ENCODE measurements around the gene VPS37C.

Gene VPS37C

DNA sequence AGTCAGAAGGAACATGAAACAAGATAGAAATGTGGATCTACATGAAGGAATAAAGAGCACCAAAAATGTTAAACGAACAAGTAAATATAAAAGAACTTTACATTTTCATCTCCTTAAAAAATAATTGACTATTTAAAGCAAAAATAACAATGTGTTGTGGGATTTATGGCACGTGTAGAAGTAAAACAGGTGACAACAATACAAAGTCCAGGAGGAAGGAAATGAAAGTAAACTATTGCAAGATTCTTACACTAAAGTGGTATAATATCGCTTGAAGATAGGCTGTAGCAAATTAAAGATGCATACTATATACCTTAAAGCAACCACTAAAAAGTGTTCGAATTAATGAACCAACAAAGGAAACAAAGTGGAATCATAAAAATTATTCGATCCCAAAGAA lies 5.5 kb downstream of the VPS37C start:
- TF ChIP-seq, protein P1, sequence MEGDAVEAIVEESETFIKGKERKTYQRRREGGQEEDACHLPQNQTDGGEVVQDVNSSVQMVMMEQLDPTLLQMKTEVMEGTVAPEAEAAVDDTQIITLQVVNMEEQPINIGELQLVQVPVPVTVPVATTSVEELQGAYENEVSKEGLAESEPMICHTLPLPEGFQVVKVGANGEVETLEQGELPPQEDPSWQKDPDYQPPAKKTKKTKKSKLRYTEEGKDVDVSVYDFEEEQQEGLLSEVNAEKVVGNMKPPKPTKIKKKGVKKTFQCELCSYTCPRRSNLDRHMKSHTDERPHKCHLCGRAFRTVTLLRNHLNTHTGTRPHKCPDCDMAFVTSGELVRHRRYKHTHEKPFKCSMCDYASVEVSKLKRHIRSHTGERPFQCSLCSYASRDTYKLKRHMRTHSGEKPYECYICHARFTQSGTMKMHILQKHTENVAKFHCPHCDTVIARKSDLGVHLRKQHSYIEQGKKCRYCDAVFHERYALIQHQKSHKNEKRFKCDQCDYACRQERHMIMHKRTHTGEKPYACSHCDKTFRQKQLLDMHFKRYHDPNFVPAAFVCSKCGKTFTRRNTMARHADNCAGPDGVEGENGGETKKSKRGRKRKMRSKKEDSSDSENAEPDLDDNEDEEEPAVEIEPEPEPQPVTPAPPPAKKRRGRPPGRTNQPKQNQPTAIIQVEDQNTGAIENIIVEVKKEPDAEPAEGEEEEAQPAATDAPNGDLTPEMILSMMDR (IDR thresholded peaks at IDR 0.05; ENCODE audit: borderline replicate concordance, insufficient read depth, low read depth, low read length), result no peak
- H3K4me3 ChIP-seq (ENCODE audit: low read depth, low read length), result no peak overlapping the region

DNA sequence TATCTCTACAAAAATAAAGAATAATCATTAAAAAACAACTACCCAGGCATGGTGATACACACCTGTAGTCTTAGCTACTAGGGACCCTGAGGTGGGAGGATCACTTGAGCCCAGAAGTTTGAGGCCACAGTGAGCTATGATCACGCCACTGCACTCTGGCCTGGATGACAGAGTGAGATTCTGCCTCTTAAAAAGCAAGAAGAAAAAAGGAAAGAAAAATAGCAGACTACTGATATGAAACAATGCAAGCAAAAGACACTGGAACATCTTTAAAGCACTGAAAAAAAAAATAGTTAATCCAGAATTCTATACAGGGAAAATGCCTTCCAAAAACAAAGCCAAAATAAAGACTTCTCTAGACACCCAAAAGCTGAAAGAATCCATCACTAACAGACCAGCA lies 5.9 kb downstream of the VPS37C start:
- no peak overlapping the region for H3K4me3 ChIP-seq (ENCODE audit: low read depth, low read length)
- TF ChIP-seq, protein P1 (IDR thresholded peaks at IDR 0.05; ENCODE audit: borderline replicate concordance, insufficient read depth, low read depth, low read length), result no peak

DNA sequence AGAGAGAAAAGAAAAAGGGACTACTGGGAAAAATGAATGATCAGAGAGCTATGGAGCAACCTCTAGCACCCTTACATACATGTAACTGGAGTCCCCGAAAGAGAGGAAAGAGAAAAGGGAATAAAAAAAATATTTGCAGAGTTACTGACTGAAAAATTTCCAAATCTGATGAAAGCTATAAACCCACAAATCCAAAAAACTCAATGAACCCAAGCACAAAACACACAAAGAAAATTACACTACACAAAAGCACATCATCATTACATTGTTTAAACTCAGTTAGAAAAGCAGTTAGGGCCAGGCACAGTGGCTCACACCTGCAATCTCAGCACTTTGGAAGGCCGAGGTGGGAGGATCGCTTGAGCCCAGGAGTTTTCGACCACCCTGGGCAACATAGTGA lies 6.7 kb downstream of the VPS37C start:
- TF ChIP-seq, protein P1 (IDR thresholded peaks at IDR 0.05; ENCODE audit: borderline replicate concordance, insufficient read depth, low read depth, low read length), result no peak
- no peak overlapping the region for H3K4me3 ChIP-seq (ENCODE audit: low read depth, low read length)

DNA sequence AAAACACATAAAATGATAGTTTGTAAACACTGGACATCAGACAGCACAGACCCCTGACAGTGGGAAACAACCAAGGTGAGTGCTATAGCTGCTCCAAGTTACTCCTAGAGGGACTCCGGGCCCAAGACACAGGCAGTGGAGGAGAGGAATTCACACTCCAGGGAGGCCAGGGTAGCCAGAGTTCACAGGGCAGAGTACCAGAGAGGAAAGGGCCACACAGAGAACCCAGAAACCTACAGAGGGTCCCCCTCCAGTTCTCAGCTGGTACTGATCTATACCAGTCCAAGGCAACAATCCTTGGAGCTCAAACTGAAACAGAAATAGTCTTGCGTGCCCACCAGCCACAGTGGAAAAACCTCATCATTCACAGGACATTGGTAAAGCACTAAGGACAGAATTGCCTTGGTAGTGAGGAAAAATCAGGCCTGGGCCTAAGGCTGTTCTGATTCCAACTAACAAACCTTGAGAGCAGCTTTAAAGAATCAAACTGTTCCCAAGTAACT lies 7.6 kb downstream of the VPS37C start:
- TF ChIP-seq, protein P1 (IDR thresholded peaks at IDR 0.05; ENCODE audit: borderline replicate concordance, insufficient read depth, low read depth, low read length), result no peak
- no peak overlapping the region for H3K4me3 ChIP-seq (ENCODE audit: low read depth, low read length)

DNA sequence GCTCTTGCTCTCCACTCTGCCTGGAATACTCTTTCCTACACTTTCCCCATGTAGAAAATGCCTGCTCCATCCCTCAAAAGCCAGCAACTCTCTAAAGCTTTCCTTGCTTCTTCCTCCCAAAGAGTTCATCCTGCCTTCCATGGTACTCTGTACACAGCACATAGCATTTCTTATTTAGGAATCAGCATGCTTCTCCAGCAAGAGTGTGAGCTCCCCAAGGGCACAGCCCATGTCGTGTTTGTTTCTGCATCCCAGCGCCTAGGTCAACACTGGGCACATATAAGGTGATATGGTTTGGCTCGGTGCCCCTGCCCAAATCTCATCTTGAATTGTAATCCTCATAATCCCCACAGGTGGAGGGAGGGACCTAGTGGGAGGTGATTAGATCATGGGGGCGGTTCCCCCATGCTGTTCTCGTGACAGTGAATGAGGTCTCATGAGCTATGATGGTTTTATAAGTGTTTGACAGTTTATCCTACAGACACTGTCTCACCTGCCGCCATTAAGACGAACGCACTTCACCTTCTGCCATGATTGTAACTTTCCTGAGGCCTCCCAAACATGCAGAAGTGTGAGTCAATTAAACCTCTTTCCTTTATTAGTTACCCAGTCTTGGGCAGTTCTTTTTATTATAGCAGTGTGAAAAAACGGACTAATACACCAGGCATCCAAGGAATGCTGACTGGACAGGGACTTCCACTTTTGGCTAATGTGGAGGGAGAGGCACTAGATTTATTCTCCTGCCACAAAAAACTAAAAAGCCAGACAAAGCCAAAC lies 8.2 kb downstream of the VPS37C start:
- TF ChIP-seq, protein P1 (IDR thresholded peaks at IDR 0.05; ENCODE audit: borderline replicate concordance, insufficient read depth, low read depth, low read length), result no peak
- H3K4me3 ChIP-seq (ENCODE audit: low read depth, low read length), result no peak overlapping the region

DNA sequence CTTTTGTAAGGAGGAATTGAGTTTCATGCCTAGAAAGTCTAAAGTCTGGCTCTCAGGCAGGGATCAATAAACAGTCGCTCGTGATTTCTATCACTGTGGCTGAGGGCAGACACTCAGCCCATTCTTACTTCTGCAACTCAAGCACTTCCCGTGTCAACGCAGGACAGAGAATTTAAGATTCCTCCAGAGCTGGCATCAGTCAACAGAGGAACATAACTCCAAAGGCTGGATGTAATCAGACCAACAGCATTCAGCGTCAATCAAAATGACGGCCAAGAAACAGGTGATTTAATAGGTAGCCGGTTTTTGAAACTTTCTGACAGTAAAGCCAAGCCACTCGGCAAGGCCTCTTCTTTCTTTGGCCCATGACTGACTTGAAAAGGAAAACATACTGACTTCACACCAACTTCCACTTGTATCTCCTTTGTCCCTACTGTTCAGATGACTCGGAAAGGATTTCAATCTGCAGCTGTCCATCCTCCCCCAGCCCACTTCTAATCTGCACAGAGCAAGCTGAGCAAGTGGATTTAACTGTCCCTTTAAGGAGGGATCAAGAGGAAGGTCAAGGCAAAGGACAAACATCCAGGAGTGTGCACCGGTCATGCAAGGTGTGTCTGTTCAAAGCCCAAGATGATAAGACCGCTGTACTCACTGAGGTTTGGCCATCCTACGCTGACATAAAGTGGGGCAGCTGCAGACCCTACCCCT lies 9.5 kb downstream of the VPS37C start:
- TF ChIP-seq, protein P1 (IDR thresholded peaks at IDR 0.05; ENCODE audit: borderline replicate concordance, insufficient read depth, low read depth, low read length), result no peak
- no peak overlapping the region for H3K4me3 ChIP-seq (ENCODE audit: low read depth, low read length)
